CMK (cell line): ENCODE data around the gene COX10.
"Not testable (repeated sequence)": the region's sequence is repeated elsewhere in the genome, so short reads cannot be mapped to it uniquely, and the experiment has no call there.

Experiments
- DNase-seq: peaks from one replicate; pipeline ENCODE4 v3.0.0-alpha.2; 2010; ENCODE audit warnings: low read depth

Gene COX10

GRCh38 chr17:14205992-14206461 lies 136.7 kb downstream of the COX10 start:
- DNase-seq = no peak

- no peak for DNase-seq
These were observed 137.6 kb downstream of the COX10 start for GRCh38 chr17:14206891-14207290.

GRCh38 chr17:14207791-14208190 lies 138.5 kb downstream of the COX10 start:
- no peak for DNase-seq

GRCh38 chr17:14209215-14209614 lies 139.9 kb downstream of the COX10 start:
- DNase-seq = no peak

- no peak for DNase-seq
These were observed 141.9 kb downstream of the COX10 start for GRCh38 chr17:14211246-14211645.

- no peak for DNase-seq
These were observed 142.5 kb downstream of the COX10 start for GRCh38 chr17:14211801-14212200.

GRCh38 chr17:14212401-14212800 lies 143.1 kb downstream of the COX10 start:
- no peak for DNase-seq

GRCh38 chr17:14214271-14214670 lies 145.0 kb downstream of the COX10 start:
- no peak for DNase-seq

GRCh38 chr17:14222611-14223010 lies 153.3 kb downstream of the COX10 start:
- no peak for DNase-seq

GRCh38 chr17:14225254-14225980 lies 156.1 kb downstream of the COX10 start:
- DNase-seq = no peak

- DNase-seq = no peak
These were observed 157.7 kb downstream of the COX10 start for GRCh38 chr17:14227052-14227451.

GRCh38 chr17:14228903-14229302 lies 159.6 kb downstream of the COX10 start:
- DNase-seq = no peak

GRCh38 chr17:14231187-14231586 lies 161.9 kb downstream of the COX10 start:
- not testable (repeated sequence) for DNase-seq

- not testable (repeated sequence) for DNase-seq
These were observed 165.7 kb downstream of the COX10 start for GRCh38 chr17:14235047-14235446.

GRCh38 chr17:14236032-14236431 lies 166.7 kb downstream of the COX10 start:
- not testable (repeated sequence) for DNase-seq

GRCh38 chr17:14236762-14237161 lies 167.5 kb downstream of the COX10 start, which contains the start of gene CDRT15:
CDRT15 (minus strand) TSS chr17:14236862; CDS start chr17:14236833, 29 bp downstream.
- DNase-seq = not testable (repeated sequence)

GRCh38 chr17:14239271-14239670 lies 170.0 kb downstream of the COX10 start:
- not testable (repeated sequence) for DNase-seq

GRCh38 chr17:14245002-14245401 lies 175.7 kb downstream of the COX10 start:
- no peak for DNase-seq

- no peak for DNase-seq
These were observed 176.3 kb downstream of the COX10 start for GRCh38 chr17:14245629-14246028.
